Stimulated activated CD4-positive, alpha-beta T cell treated with anti-CD3 and anti-CD28 coated beads, Interleukin-12 subunit alpha, Interleukin-12 subunit beta, amount 100 ng/mL, for 4 hours (primary cell): ENCODE measurements around the gene C1orf232.

ENCODE experiments used
- DNase-seq: peaks from one replicate; pipeline ENCODE4 v3.0.0-alpha.2; 2020

Gene C1orf232

GRCh38 chr1:26155370-26156284, 13.1 kb downstream of the C1orf232 start:
- DNase-seq = no peak

GRCh38 chr1:26154750-26155149, 14.0 kb downstream of the C1orf232 start:
- DNase-seq = no peak

GRCh38 chr1:26153966-26154532, 14.7 kb downstream of the C1orf232 start:
- DNase-seq = no peak

- no peak for DNase-seq
Measured at GRCh38 chr1:26148887-26149286, 19.9 kb downstream of the C1orf232 start.

GRCh38 chr1:26145960-26146294, 22.8 kb downstream of the C1orf232 start:
- no peak for DNase-seq

GRCh38 chr1:26145041-26145959, 23.5 kb downstream of the C1orf232 start:
- DNase-seq = peak; percentile 66

- DNase-seq = no peak
Measured at GRCh38 chr1:26142159-26142558, 26.6 kb downstream of the C1orf232 start.

GRCh38 chr1:26138974-26139558, 29.7 kb downstream of the C1orf232 start:
- DNase-seq = no peak

- DNase-seq = no peak
Measured at GRCh38 chr1:26134466-26134865, 34.3 kb downstream of the C1orf232 start.

GRCh38 chr1:26132834-26133167, 36.0 kb downstream of the C1orf232 start:
- DNase-seq = no peak

- DNase-seq = no peak
Measured at GRCh38 chr1:26132128-26132833, 36.5 kb downstream of the C1orf232 start.

GRCh38 chr1:26130695-26131094, 38.1 kb downstream of the C1orf232 start:
- no peak for DNase-seq

- no peak for DNase-seq
Measured at GRCh38 chr1:26129778-26130177, 39.0 kb downstream of the C1orf232 start.

GRCh38 chr1:26127235-26128163, 41.3 kb downstream of the C1orf232 start:
- DNase-seq = no peak

- no peak for DNase-seq
Measured at GRCh38 chr1:26126321-26127084, 42.3 kb downstream of the C1orf232 start.

- no peak for DNase-seq
Measured at GRCh38 chr1:26125946-26126320, 42.8 kb downstream of the C1orf232 start.

- DNase-seq = no peak
Measured at GRCh38 chr1:26125382-26125781, 43.4 kb downstream of the C1orf232 start.

GRCh38 chr1:26124418-26125331, 44.1 kb downstream of the C1orf232 start:
- DNase-seq = no peak
